ENCODE data around the gene SLC29A3.

The SLC29A3 gene

DNA sequence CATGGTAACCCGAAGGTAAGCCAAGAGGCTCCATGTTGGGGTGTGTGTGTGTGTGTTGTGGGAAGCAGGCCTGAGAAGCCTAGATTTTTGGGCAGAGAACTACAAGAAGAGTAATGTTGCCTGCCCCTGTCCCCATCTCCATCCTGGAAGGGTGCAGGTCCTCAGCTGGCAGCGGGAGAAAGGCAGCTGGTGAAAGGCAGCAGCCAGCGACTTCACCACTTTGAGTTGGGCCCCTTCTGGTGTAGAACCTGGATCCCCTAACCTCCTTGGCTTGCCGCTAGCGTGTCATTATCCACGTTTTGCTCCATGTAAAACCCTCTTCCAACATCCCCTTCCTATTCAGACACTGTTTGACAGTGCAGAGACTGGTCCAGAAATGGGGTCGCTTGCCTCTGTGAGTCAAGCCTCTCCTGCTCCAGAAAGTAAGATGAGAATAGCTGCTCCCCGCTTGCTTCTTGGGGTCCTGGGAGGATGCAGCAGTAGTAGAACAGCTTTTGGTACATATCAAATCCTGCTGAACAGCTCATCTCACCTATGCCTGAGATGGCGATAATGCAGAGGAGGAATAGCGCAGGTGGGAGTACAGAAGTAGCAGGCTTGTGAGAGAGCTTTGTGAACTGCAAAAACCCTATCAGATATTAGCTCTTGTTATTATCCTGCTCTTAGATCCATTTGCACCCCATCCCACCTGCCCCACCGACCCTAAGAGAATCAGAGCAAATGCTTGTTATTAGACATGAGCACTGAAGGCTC is 55.6 kb downstream of the SLC29A3 start:
- DNase-seq, result no peak

DNA sequence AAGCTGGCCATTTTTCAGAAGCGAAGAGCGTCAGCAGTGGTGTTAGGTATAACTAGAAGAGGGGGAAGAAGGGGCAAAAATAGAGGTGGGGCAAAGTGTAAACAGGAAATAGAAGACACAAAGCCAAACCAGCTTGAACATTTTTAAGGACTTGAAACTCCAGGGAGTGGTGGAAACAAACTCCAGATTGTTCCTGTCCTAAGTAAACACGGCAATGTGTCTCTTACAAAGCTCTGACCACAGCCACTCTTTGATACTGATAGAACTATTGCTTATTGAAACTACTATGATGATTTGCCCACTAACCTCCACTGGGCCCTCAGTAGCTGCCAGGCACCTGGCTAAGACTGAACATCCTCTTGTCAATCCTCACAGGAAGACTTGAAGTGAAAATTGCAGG is 56.9 kb downstream of the SLC29A3 start:
- DNase-seq, result no peak

DNA sequence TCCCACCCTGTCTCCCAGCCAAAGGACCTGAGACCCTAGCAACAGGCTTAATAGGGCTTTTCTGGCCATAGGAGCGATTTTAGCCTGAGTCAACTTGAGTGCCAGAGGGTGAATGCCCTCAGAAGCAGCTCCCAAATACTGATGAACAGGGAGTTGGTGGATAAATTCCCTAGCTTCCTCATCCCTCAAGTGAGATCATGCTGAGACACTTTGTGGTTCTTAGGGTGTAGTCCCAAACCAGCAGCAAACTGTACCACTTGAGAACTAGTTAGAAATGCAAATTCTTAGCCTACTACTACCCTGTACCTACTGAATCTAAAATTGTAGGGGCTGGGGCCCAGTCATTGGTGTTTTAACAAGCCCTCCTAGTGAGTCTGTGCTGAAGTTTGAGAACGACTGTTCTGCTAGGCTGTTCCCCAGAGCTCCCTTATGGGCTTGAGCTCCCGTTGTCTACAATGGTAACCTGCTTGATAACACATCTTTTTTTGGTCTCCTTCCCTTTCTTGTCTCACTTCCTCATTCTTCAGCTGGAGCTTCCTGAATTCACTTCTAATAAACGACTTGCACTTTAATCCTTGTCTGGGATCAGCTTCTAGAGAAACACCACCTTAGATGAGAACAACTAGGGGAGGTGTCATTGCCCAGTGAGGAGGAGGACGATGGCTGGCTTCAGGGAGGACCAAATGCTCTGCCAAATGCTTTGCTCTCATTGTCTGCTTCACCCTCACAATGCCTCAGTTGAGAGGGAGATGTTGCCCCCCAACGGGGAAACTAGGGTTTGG is 59.5 kb downstream of the SLC29A3 start:
- DNase-seq, result peak; percentile 64 to 73

DNA sequence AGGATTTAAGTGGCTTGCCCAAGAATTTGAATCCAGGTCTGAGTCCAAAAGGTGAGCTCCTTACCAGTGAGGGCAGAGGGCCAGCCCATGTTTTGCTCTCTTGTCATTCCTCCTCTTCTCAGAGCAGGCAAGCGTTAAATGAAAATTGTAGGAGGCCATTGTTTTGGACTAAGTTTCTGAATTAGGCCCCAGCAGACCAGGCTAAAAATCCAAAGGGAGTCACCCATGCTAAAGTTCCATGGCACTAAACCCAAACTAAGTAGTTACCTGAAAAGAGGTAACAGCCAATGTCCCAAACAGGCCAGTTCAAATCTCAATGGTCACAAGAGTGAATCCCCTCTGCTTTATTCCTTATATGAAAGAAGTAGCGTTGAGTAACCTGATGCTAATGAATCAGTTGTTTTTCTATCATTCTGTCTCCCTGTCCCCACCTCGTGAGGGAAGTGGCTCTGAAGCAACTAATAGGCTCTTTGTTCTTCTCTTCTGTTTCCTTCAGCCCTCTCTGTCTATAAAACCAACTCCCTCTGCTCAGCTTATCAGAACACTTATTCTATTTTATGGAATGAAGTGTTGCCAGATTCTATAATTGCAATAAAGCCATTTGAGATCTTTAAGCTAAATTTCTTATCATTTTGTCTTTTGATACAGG is 60.2 kb downstream of the SLC29A3 start:
- no peak for DNase-seq

DNA sequence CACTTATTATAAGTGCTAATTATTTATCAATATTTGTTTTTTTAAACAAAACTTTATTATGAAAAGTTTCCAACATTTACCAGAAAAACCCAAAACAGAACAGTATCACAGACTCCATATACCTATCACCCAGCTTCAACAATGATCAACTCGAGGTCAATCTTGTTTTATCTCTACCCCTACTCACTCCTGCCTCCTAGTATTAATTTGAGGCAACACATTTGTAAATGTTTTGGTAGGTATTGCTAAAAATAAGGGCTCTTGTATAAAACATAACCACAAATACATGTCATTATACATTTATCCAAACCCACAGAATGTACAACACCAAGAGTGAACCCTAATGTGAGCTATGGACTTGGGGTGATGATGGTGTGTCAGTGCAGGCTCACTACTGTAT is 61.8 kb downstream of the SLC29A3 start:
- DNase-seq, result no peak

DNA sequence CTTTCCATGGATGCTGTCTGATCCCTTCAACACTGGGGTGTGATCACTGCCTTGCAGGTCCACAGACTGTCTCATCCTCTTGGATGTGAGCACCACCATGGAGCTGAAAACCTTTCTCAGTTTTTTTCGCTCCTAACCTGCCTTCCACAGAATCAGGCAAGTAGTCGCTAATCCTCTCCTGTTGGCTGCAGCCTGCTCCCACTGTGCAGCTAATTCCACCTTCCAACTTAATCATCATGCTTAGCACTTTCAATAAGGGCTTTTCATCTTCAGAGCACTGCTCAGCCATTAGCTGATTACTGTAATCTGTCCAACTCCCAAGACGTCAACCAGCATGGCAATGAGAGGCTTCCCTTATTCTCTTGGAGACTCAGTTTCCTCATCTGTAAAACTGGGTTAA is 62.6 kb downstream of the SLC29A3 start:
- no peak for DNase-seq

DNA sequence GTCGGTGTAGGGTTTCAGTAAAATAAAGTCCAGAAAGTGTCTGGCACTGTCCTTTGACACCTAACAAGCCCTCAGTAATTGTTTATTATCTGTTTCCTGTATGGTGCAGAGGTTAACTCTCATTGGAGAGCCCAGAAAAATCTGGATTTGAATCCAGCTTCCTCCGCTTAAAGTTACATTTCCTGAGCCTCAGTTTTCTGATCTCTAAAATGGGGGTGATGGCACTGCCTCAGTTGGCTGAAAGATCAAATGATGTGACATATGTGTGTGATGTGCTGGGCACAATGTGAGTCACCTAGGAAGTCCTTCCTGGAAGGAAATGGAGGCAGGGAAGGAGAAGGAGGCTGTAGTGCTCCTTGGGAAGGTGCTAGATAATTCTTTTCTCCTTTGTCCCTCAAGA is 63.0 kb downstream of the SLC29A3 start:
- DNase-seq, result no peak

DNA sequence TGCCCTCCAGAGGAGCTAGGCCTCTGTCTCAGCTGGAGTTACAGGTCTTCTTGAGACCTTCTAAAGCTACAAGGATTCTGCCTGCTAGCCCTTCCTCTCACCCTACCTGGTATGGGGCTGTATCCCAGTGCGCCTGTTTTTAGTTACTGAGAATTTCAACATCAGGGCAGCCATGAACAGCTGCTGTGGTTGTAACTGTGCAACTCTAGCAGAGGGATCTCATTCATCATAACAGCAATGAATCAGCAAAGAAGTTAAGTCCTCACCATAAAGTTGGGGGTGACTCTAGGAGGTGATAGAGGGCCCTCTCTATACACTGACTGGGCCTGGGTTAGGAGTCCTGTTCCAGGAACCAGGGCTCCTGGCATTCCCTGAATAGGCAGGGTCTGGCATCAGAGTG is 63.7 kb downstream of the SLC29A3 start:
- DNase-seq, result peak; percentile 80 to 87

DNA sequence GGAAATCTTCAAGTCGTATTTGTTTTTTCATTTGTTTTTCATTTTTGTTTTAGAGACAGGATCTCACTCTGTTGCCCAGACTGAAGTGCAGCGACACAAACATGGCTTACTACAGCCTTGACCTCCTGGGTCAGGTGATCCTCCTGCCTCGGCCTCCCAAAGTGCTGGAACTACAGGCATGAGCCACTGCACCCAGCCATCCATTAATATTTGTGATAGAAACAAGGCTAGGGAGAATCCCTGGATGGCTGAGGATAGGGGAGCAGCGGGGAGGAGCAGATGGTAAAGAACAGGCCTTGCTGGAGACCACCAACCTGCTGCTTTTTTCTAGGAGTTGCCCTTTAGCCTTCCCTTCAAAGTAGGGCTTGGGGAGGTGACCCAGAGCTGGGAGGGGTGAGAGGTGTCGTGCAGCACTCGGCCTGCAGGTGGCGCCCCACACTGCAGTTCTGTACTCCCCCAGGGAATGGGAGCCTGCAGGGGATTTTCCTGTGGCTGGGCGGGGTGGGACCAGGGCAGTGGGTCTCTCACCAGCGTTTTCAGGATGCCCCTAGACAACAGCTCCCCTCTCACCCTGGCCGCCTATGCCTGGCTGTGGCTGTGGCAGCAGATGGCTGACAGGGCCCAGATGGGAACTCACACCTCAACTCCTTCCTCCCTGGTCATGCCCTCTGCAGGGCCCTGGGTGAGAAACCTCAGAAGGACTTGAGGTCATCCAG is 65.1 kb downstream of the SLC29A3 start:
- DNase-seq, result peak; percentile 20 to 58

DNA sequence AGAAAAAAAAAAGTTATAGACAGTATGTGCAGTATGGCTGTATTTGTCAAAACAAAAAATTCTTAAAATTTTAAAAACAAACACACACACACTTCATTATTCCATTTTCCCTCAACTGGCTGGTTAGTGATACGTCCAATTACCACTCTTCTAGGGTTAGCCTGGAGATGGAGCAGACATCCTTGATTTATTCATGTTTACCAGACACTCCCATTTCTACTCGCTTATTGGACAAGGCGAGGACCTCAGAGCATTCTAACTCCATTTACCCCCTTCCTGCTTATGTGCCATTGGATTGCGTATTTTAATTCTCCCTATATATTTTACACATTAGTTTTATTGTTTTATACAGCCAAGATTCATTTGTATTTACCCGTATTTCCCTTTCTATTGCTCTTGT is 69.1 kb downstream of the SLC29A3 start:
- no peak for DNase-seq

DNA sequence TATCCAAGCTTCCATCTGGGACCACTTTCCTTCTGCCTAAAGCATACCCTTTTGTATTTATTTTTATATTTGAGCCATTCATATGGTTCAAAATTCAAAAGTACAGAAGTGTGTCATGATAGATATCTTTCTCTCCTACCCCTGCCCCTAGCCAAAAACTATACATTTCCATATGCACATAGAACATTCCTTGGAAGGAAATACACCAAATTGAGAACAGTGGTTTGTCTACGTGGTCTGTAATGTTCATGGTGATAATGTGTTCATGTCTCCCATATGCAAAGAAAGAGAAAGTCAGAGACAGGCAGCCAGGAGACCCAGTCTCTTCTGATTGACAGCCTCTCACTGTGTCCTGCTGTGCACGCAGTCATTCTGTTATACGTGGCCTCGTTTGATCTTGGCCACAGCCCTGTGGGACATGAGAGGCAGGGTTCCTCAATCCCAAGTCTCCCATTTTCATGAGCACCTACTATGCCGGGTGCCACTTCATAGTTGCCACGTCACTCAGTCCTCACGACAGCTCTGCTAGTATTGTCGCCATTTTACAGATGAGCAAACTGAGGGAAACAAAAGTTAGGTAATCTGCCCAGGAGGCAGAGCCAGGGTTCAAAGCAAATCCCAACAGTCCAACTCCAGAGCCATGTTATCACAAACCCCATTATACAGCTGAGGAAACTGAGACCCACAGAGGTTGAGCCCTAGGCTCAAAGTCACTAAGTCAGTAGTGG is 69.7 kb downstream of the SLC29A3 start:
- no peak for DNase-seq

DNA sequence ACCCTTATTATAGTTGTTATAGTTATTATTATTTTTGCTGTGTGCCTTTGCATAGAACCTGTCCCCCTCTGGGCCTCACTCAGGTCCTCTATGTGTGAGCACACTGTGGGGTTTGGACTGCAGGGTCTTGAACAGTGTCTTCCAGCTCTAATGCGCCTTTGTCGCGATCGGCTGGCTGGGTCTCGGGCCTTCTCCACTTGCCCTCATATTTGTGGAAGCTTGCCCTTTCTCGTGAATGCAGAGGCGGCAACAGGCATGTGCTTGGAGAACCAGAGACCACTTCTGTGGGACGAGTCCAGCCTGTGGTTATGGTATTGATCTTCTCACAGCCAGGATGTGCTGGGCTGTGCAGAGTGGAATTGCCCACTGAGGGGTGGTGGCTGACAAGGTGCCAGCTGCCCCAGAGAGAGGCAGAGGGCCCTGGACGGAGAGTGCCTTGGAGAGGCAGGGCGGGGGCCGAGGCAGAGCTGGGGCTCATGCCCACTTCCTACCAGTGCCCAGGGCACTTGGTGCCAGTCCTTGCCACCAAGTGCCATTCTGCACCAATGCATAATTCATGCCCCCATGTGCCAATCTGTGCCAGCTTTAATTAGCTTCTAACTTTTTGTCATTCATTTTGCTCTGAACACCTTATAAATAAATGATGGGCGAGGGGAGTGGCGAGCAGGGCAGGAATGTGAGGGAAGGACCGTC is 70.9 kb downstream of the SLC29A3 start:
- no peak for DNase-seq

DNA sequence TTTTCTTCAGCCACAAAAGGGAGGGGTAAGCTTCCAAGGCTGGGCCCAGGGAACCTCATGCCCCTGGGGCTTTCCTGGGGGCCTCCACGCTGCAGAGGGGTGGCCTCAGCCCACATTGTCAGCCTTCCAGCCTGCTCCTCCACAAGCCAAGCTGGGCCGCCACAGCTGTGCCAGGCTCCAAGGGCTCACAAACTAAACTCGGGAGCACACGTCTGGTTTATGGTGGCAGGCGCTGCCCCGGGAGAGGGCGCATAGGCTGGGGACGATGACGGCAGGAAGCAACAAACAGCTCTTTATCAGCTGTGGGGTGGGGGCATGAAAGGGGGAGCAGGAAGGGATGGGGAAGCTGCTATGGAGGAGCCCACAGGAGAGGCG is 71.4 kb downstream of the SLC29A3 start:
- DNase-seq, result no peak

DNA sequence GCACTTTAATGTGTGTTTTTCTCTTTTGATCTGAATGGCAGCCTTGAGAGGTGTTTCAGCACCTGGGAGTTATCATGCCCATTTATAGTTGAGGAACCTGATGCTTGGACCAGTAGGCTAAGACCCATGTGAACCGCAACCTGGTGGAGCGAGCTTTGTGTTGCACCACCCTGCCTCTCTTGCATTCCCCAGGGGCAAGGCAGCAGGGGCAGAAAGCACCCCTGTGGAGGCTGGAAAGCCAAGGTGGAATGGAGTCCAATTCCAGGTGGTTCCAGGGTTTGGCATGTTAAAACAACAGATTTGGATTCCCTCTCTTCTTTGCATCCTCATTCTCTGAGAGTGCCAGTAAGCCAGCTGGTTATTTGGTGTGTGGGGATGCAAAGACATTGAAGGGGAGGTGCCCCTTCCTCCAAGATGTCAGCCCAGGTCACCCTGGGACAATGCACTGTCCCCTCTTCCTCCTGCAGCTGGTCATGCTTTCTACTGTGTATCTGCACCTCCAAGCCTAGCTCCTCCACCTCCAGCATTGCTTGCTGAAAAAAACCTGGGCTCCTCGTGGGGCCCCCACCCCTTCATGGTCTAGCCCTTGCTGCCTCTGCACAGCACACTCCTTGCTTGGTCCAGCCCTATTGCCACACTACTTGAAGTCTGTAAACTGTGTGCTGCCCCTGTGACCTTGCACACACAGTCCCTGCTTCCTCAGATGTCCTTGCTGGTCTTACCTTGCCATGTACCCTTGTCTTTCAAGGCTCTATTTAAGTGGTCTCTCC is 72.0 kb downstream of the SLC29A3 start:
- no peak for DNase-seq

DNA sequence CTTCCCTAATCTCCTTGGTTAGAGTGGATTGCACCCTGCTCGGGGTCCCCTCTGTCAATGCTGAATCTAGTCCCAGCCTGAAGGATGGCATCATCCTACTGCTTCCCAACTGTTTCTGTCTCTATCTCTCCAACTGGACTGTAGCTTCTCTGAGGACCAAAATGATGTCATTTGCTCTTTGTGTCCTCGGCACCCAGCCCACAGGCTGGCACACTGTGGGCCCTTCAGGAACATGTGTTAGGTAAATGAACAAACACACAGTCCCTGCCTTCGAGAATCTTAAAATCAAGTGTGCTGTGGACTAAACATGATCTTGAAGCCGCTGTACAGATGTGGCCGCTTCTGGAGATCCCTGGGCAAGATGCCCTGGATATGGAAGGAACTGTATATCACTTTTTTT is 72.6 kb downstream of the SLC29A3 start:
- no peak for DNase-seq

DNA sequence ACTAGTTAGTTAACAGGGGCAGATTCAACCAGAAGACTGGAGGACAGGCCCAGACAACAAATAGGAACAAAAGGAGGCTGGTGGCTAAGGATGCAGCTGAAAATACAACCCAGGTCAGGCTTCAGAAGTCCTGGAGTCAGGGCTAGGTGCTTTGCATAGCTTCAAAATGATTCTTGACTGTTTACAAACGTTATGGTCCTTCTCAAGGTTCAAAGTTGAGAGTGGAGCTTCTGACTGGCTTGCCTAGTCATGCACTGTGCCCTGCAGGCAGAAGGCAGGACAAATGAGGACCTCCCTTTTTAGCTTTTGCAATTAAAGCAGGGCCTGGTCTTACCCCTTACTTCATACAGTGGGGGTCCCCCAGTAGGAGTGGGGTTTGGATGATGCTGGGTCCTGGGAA is 73.2 kb downstream of the SLC29A3 start:
- no peak for DNase-seq

DNA sequence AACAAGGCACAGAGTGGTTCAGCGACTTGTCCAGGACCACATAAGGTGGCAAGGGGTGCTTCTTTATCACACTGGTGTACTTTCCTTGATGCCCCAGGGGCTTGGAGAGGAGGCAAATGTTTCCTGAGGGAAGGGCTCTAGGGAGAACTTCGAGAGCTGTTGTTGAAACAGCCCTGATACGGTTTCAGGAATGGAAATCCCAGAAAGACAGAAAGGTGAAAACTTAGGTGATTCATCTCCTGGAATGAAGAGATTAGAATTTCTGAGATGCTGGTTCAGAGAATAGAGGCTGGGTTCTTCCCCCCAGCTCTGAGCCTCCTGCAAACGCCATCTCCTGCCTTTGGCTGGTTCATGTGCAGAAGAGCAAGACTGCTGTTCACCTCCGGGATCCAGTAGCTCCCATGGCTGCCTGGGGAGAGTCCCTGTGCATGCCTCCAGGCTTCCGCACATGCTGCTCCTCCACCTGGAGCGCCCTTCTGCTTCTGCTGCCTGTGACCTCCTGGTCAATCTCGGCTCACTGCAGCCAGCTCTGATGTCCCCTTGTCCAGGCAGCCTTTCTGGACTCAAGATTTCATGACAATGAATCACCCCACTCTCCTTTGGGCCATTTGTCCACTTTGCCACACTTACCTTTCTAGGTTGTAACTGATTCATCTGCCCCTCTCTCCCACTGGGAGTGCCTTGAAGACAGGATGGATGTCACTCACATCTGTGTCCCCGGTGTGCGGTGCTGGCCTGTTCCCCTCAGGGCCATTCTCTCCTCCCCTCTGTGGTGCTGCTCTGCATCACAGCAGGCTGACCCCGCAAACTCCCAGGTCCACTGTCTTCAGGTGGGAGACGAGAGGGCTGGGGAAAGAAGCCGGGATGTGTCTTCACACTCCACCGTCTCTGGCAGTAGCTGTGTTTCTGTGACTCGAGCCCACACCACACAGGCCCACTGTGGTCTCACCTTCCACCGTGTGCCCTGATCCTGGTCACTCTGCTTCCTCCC is 74.0 kb downstream of the SLC29A3 start:
- DNase-seq, result no peak

DNA sequence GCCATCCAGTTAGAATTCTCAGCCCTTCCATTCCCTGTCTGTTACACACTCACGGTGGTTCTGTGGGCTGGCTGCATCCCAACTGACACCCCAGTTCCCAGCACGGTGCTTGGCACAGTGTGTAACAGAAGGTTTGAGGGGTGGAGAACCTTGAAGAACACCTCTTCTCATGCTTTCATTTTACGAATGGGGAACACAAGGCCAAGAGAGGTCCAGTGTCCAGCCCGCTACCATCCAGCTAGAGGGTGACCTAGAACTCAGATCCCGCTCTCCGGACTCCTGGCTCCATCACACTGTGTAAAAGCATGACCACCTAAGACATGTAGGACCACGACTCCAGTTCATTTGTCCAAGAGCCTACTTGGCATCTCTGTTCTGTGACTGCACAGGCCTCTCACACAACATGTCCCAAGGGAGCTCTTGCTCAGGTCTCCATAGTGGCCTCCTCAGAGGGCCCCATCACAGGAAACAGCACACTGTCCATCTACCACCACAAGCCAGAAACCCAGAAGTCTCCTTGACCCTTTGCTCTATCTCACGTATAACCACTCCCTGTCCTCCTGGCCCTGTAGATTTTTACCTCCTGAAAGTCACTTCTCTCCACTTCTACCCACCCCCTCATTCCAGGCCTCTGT is 74.9 kb downstream of the SLC29A3 start:
- no peak for DNase-seq

DNA sequence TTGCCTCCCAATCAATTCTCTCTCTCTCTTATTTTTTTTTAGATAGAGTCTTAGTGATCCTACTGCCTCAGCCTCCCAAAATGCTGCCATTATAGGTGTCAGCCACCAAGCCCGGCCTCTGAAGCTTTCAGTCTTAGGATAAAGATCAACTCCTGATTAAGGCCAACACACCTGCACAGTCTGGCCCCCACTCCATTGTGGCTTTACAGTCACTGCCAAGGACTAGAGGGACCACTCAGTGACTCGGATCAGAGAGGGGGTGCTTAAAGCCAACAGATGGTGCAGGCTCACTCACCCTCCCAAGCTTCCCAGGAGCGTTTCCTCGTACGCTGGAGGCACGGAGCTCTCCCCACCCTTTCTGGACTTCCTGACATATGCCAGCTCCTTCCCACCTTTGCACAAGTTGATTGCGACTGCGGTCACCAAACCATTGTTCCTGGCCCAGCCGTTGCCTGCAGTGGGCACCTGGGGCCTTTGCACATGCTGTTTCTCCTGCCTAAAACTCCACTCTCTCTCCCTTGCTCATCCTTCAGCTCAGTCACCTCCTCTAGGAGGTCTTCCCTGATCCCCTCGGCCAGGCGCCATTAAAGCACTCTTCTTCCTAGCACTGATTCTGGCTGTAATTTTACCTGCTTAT is 76.0 kb downstream of the SLC29A3 start:
- no peak for DNase-seq

All from AML-193 (cell line).